MCF 10A (cell line): ENCODE measurements around the gene SH3RF1. TPM values are rescaled to one million over a fixed set of nuclear protein-coding genes. Genes with fewer than 3 reads are reported as not detected.

Experiments used
- BruUV-seq: library from RNA; stranded (reverse); fragments of 400-500 nt; replicated peaks from 2 replicates; lab custom pipeline; 2021; lab: Mats Ljungman, UMichigan
- CTCF ChIA-PET: fragments of 300-600 bp; sonication (Branson Sonifier 250); formaldehyde crosslinking; extraction: SDS; loops from one replicate; lab custom pipeline; 2021; ENCODE audit warnings: antibody characterized with exemption, inconsistent platforms; lab: Yijun Ruan, JAX
- POLR2A ChIA-PET: fragments of 300-600, 350-650 bp; sonication (Branson Sonifier 250); formaldehyde crosslinking; extraction: SDS; loops from one replicate; lab custom pipeline; 2020; ENCODE audit warnings: antibody characterized with exemption, inconsistent platforms; lab: Yijun Ruan, JAX
- DNase-seq: peaks from one replicate; pipeline ENCODE4 v3.0.0-alpha.2; 2018; ENCODE audit not compliant: unreplicated experiment
- H3K27ac Mint-ChIP-seq: one replicate; pipeline ENCODE4 v1.8.0; 2022; ENCODE audit warnings: mild to moderate bottlenecking, low read depth, mixed read lengths; ENCODE audit not compliant: unreplicated experiment
- H3K27me3 Mint-ChIP-seq: one replicate; pipeline ENCODE4 v1.8.0; 2022; ENCODE audit warnings: mixed read lengths; ENCODE audit not compliant: insufficient read depth, unreplicated experiment
- H3K36me3 Mint-ChIP-seq: one replicate; pipeline ENCODE4 v1.8.0; 2022; ENCODE audit warnings: mild to moderate bottlenecking, moderate library complexity, mixed read lengths; ENCODE audit not compliant: insufficient read depth, unreplicated experiment
- H3K4me1 Mint-ChIP-seq: one replicate; pipeline ENCODE4 v1.8.0; 2022; ENCODE audit warnings: mixed read lengths; ENCODE audit not compliant: insufficient read depth, unreplicated experiment
- H3K4me3 Mint-ChIP-seq: one replicate; pipeline ENCODE4 v1.8.0; 2022; ENCODE audit warnings: mild to moderate bottlenecking, moderate library complexity, mixed read lengths; ENCODE audit not compliant: unreplicated experiment
- H3K9me3 Mint-ChIP-seq: one replicate; pipeline ENCODE4 v1.8.0; 2022; ENCODE audit warnings: mixed read lengths; ENCODE audit not compliant: unreplicated experiment
- intact Hi-C: fragments of 100-400 bp; cut with micrococcal nuclease; formaldehyde crosslinking; loops from 2 replicates; pipeline ENCODE4 v1.14.1; 2022
- total RNA-seq: library from RNA; stranded (reverse); gene quantifications from 2 replicates; pipeline ENCODE4 v1.2.3, GENCODE V29; 2022
- TF ChIP-seq, protein P1 (sequence below): fragments of 200-600 bp; IDR thresholded peaks from one replicate; pipeline ENCODE4 v1.8.0; 2022; ENCODE audit warnings: antibody characterized with exemption, mild to moderate bottlenecking; ENCODE audit not compliant: unreplicated experiment

SH3RF1 gene
- total RNA-seq, 1 experiment from 2014 or later = 17.4 TPM

DNA sequence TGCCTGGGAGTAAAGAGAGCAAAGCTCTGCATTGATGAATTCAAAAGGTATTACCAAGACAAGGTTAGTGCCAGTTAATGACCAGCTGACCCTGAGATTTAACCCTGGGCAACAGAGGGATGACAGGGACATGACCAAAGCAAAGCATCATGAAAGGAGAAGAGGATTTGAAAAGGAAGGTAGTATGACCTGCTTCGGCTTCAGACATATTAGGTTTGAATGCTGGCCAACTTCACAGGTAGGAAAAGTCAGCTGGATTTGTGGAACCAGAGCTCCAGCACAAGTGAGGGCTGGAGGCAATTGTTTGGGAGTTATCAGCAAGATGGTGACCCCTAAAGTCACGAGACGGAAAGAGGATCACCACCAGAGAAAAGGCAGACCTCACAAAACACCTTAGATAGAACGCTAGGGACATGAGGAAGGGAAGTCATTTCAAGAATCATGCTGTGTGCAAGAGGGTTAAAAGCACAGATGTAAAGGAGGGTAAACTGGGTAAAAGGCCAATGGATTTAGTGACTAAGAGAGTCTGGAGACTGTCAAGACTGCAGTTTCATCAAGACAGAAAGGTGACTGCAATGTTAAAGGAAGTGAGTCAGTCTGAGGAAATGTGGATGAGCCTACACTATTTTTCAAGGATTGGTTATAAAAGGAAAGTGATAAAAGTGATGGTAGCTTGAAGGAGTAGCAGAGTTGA lies 45.6 kb downstream of the SH3RF1 start:
- ChIA-PET CTCF (interaction anchor here (0.5 to 1.3 kb wide), 12 partner anchors 8 to 1237 kb away, joined by 3 to 5 read pairs (median 3); no protein-coding TSS in a partner anchor), POLR2A (interaction anchor here (0.6 to 3.3 kb wide), 10 partner anchors 8 to 1330 kb away, joined by 3 to 37 read pairs (median 4); partner anchors contain the start of gene SH3RF1)
- DNase-seq = peak; percentile 91
- Mint-ChIP-seq H3K27me3 (no peaks in the 10 kb centered on the region), H3K9me3 (no peaks in the 10 kb centered on the region), H3K4me1 (no peaks in the 10 kb centered on the region), H3K4me3 (no peak overlapping the region), H3K27ac (no peak overlapping the region), H3K36me3 (no peaks in the 10 kb centered on the region)
- TF ChIP-seq, protein P1, sequence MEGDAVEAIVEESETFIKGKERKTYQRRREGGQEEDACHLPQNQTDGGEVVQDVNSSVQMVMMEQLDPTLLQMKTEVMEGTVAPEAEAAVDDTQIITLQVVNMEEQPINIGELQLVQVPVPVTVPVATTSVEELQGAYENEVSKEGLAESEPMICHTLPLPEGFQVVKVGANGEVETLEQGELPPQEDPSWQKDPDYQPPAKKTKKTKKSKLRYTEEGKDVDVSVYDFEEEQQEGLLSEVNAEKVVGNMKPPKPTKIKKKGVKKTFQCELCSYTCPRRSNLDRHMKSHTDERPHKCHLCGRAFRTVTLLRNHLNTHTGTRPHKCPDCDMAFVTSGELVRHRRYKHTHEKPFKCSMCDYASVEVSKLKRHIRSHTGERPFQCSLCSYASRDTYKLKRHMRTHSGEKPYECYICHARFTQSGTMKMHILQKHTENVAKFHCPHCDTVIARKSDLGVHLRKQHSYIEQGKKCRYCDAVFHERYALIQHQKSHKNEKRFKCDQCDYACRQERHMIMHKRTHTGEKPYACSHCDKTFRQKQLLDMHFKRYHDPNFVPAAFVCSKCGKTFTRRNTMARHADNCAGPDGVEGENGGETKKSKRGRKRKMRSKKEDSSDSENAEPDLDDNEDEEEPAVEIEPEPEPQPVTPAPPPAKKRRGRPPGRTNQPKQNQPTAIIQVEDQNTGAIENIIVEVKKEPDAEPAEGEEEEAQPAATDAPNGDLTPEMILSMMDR = no peak
- TSS peak; percentile 81 for BruUV-seq
- intact Hi-C loops = loop anchor here (1.0 kb wide), 1 partner anchor 45 kb away; the partner anchor contains the start of gene SH3RF1

DNA sequence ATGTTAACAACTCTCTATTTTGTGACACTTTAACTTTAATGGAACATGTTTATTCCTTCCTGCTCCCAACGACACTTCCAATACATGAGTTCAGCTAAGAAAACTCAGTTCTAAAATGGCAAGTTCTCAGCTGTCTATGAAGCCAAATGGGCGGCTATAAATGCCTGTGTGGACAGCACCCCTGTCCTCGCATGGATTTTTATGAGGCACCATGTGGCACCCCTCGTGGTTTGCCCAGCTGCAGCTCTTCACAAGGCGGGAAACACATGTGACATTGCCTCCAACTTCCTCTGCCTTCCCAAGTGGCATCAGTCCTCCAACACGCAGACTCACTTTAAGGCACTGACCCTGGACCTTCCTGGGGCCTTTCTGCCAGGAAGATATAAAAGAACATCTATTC lies 48.0 kb downstream of the SH3RF1 start:
- no TSS peak for BruUV-seq
- no peak overlapping the region for H3K4me3 Mint-ChIP-seq
- ChIA-PET POLR2A (no interaction called here), CTCF (interaction anchor here (0.6 kb wide), 1 partner anchor 200 kb away, joined by 3 read pairs; no protein-coding TSS in a partner anchor)
- no peak for DNase-seq
- TF ChIP-seq, protein P1 = no peak
- H3K36me3 Mint-ChIP-seq = no peaks in the 10 kb centered on the region
- H3K4me1 Mint-ChIP-seq = no peaks in the 10 kb centered on the region
- no peaks in the 10 kb centered on the region for H3K27me3 Mint-ChIP-seq
- intact Hi-C loops = no loop called here
- no peak overlapping the region for H3K27ac Mint-ChIP-seq
- no peaks in the 10 kb centered on the region for H3K9me3 Mint-ChIP-seq

DNA sequence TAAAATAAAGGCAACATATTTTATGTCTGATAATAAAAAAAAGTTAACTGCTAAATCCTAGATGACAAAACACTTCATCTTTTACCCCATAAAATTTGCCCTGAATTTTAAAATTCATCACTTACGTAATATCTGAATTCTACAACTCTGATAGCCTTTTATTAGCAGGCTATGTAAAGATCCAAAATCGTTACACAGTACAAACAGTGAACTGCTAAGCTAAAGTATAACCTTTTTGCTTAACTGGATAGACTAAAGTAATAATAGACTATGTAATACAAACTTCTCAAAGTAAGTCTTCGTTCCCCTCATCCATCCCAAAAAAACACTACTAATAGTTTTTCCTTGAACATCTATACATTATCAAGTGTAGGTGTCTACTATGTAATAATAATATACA lies 49.1 kb downstream of the SH3RF1 start:
- Mint-ChIP-seq H3K27me3 (no peaks in the 10 kb centered on the region), H3K4me3 (no peak overlapping the region), H3K4me1 (no peaks in the 10 kb centered on the region), H3K36me3 (no peaks in the 10 kb centered on the region), H3K27ac (no peak overlapping the region), H3K9me3 (no peaks in the 10 kb centered on the region)
- CTCF ChIA-PET = no interaction called here
- POLR2A ChIA-PET = no interaction called here
- TF ChIP-seq, protein P1 = no peak
- no peak for DNase-seq
- BruUV-seq = no TSS peak
- intact Hi-C loops = no loop called here

DNA sequence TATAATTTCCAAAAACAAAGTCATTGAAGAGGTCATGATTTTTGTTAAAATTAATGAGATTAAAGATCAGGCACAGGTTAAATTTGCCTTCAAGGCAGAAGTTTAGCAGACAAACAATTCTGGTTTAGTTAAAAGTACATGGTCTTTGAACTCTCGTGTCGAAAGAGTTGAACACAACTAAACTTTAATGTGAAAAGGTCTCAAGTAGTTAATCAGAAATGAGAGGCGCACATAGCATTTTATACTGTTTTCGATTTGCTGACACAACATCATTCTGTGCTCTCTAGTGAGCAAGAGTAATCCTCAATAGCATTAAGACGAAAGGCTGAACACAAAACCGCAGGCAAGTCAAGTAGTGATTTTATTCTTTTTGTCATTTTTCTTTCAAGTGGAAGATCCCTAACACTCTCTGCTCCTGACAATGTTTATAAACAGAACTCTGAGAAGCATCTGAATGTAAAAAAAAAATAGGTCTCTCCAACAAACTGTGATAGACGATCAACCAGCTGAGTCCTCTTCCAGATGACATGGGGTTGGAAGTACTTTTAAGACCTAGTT lies 49.8 kb downstream of the SH3RF1 start:
- no peak overlapping the region for H3K4me3 Mint-ChIP-seq
- H3K27me3 Mint-ChIP-seq = no peaks in the 10 kb centered on the region
- DNase-seq = no peak
- no peaks in the 10 kb centered on the region for H3K36me3 Mint-ChIP-seq
- TF ChIP-seq, protein P1 = no peak
- no peaks in the 10 kb centered on the region for H3K4me1 Mint-ChIP-seq
- CTCF ChIA-PET = no interaction called here
- H3K27ac Mint-ChIP-seq = no peak overlapping the region
- no TSS peak for BruUV-seq
- H3K9me3 Mint-ChIP-seq = no peaks in the 10 kb centered on the region
- POLR2A ChIA-PET = no interaction called here
- intact Hi-C loops = no loop called here
